Suprapubic skin (tissue), 4 donors: ENCODE data around the gene SUGP1.

Source experiments
- EP300 ChIP-seq: sonication (generic); formaldehyde crosslinking; IDR thresholded peaks from one replicate; pipeline ENCODE4 v1.6.1; 2017; ENCODE audit warnings: antibody characterized with exemption
- POLR2A ChIP-seq, 2 donors: fragments of 450-650 bp; IDR thresholded peaks; one replicate each; pipeline ENCODE4 v1.6.1; 2017; ENCODE audit warnings: antibody characterized with exemption in 2 of 2, mild to moderate bottlenecking in 2 of 2, moderate library complexity in 2 of 2
- POLR2AphosphoS5 ChIP-seq, 3 donors: sonication (generic); formaldehyde crosslinking; IDR thresholded peaks; one replicate each; pipeline ENCODE4 v1.6.1; 2017; ENCODE audit warnings: antibody characterized with exemption in 3 of 3
- TF ChIP-seq, protein P1 (sequence below), 2 donors: fragments of 200-600 bp in 1 of 2; fragments of 450-650 bp in 1 of 2; sonication (generic) in 1 of 2; IDR thresholded peaks; one replicate each; pipeline ENCODE4 v1.5.1; 2016 to 2019; ENCODE audit warnings: antibody characterized with exemption in 2 of 2, mild to moderate bottlenecking in 1 of 2, moderate library complexity in 1 of 2

DNA sequence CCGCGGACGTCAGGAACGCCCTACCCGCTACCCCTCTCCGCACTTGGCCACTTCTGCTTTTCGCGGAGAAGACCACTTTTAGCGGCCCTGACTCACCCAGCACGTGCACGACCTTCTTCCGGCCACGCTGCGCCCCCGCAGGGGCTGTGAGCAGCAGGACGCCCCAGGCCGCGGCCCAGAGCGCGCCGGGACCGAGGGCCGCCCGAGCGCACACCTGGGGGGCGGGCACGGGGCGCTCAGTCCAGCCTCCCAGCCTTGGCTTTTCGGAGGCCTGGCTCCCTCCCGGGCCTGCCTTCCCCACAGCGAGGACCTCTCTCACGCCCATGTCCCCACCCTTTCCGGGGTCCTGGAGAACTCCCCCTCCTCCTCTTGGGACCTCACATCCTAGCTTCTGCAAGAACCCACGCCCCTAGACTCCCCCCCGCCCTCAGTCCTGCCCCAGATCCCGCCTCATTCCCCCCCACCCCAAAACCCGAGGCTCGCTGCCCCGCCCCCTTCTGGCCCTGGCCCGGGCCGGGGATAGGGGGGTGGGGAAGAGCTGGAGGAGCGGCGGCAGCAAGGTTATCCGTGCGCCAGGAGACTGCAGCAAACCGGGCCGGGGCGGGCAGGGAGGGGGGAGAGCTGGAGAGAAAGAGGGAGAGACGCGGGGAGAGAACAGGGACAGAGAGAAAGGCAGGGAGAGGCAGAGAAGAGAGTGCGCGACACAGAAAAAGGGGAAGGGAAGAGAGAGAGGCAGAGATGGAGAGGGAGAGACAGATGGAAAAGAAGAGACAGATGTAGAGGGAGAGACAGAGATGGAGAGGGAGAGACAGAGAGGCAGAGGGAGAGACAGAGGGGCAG, 58.7 kb downstream of the SUGP1 start:
- TF ChIP-seq, protein P1, sequence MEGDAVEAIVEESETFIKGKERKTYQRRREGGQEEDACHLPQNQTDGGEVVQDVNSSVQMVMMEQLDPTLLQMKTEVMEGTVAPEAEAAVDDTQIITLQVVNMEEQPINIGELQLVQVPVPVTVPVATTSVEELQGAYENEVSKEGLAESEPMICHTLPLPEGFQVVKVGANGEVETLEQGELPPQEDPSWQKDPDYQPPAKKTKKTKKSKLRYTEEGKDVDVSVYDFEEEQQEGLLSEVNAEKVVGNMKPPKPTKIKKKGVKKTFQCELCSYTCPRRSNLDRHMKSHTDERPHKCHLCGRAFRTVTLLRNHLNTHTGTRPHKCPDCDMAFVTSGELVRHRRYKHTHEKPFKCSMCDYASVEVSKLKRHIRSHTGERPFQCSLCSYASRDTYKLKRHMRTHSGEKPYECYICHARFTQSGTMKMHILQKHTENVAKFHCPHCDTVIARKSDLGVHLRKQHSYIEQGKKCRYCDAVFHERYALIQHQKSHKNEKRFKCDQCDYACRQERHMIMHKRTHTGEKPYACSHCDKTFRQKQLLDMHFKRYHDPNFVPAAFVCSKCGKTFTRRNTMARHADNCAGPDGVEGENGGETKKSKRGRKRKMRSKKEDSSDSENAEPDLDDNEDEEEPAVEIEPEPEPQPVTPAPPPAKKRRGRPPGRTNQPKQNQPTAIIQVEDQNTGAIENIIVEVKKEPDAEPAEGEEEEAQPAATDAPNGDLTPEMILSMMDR (IDR thresholded peaks at IDR 0.05) = no peak
- TF ChIP-seq POLR2AphosphoS5 (IDR thresholded peaks at IDR 0.05) (no peak), POLR2A (IDR thresholded peaks at IDR 0.05) (no peak), EP300 (no peak)
